ENCODE results near the gene ING3.

The ING3 gene

DNA sequence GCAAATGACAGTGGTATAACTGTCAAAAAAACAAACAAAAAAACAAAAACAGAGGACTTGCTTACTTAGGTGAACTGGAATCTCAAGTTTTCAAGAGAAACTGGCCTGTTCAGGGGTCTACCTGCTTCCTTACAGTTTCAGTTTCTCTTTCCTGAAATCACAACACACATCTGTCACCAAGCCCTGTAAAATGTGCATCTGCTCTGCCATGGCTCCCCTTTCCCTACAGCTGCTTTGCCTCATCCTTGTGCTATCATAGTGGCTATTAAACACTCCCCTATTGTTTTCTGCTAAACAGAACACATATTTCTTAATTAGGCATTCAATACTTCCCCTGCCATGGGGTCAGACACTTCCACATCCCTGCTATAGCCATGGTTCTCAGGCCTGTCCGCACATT is 75.6 kb downstream of the ING3 start:
- TF ChIP-seq TAF1 (IDR thresholded peaks at IDR 0.05; ENCODE audit: borderline replicate concordance, insufficient read depth, low read length) (no peak), SIN3A (IDR thresholded peaks at IDR 0.05; ENCODE audit: borderline replicate concordance, insufficient read depth, low read length) (no peak), REST (IDR thresholded peaks at IDR 0.05; ENCODE audit: insufficient read depth in 1 of 2, low read depth in 2 of 2, low read length in 2 of 2) (no peak), POLR2AphosphoS5 (IDR thresholded peaks at IDR 0.05; ENCODE audit: low read depth, low read length) (no peak), FOXP2 (optimal IDR thresholded peaks at IDR 0.05; ENCODE audit: borderline replicate concordance, extremely low read depth, extremely low read length, insufficient read depth) (no peak)

DNA sequence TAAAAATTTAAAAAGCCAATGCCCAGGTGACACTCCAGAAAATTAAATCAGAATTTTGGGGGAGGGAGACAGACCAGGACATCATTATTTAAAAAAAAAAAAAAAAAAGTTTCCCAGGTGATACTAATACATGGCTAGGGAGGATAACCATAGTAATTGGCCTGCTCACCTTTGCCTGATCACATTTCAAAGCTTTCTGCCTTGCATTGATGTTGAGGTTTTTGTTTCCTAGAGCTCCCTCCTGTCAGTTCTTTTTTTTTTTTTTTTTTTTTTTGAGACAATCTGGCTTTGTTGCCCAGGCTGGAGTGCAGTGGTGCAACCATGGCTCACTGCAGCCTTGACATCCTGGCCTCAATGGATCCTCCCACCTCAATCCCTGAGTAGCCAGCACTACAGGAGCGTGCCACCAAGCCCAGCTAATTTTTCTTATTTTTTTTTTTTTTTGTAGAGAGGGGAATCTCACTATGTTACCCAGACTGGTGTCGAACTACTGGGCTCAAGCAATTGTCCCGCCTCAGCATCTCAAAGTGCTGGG is 76.1 kb downstream of the ING3 start:
- TF ChIP-seq FOXP2 (optimal IDR thresholded peaks at IDR 0.05; ENCODE audit: borderline replicate concordance, extremely low read depth, extremely low read length, insufficient read depth) (no peak), REST (IDR thresholded peaks at IDR 0.05; ENCODE audit: insufficient read depth in 1 of 2, low read depth in 2 of 2, low read length in 2 of 2) (no peak), POLR2AphosphoS5 (IDR thresholded peaks at IDR 0.05; ENCODE audit: low read depth, low read length) (no peak), SIN3A (IDR thresholded peaks at IDR 0.05; ENCODE audit: borderline replicate concordance, insufficient read depth, low read length) (no peak), TAF1 (IDR thresholded peaks at IDR 0.05; ENCODE audit: borderline replicate concordance, insufficient read depth, low read length) (no peak)

Data from PFSK-1 (cell line).